Tibial nerve (tissue), 4 donors: ENCODE results near the gene DOCK2.

ENCODE experiments used
- CTCF ChIP-seq, 5 experiments: fragments of 200-600 bp in 3 of 5; fragments of 450-650 bp in 2 of 5; sonication (generic) in 3 of 5; IDR thresholded peaks; one replicate each; pipeline ENCODE4 v1.5.1; 2016 to 2019; ENCODE audit warnings: antibody characterized with exemption in 5 of 5, mild to moderate bottlenecking in 3 of 5, moderate library complexity in 2 of 5
- EP300 ChIP-seq, 2 donors: sonication (generic); formaldehyde crosslinking; IDR thresholded peaks; one replicate each; pipeline ENCODE4 v1.6.1; 2017; ENCODE audit warnings: antibody characterized with exemption in 2 of 2, mild to moderate bottlenecking in 1 of 2
- POLR2A ChIP-seq, 2 donors: fragments of 450-650 bp; IDR thresholded peaks; one replicate each; pipeline ENCODE4 v1.6.1; 2017; ENCODE audit warnings: antibody characterized with exemption in 2 of 2, mild to moderate bottlenecking in 2 of 2, moderate library complexity in 2 of 2

DNA sequence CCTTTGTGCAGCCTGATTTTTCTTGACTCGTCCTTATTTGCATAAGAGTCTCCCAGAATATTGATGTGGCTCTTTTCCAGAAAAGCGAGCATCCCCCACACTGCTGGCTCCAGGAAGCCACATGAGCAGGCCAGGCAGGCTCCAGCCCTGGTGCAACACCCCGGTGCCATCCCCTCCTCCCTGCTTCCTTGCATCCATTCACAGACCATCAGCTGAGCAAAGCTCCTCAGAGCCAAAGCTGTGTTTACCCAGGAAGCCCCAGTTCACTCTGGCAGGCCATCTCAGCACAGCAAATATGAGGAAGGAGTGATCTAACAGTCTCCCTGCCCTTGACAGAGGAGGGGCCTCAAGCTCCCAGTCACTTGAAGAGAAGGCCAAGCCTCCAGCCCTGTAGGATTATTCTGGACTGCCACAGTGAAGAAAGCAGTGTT, 308.8 kb downstream of the DOCK2 start:
- TF ChIP-seq CTCF (IDR thresholded peaks at IDR 0.05) (no peak), POLR2A (IDR thresholded peaks at IDR 0.05) (no peak), EP300 (IDR thresholded peaks at IDR 0.05) (no peak)
